Tongue (tissue), 2 donors: Measurements from ENCODE around the gene PTPN13. TPM values are rescaled to one million over a fixed set of nuclear protein-coding genes. Genes with fewer than 3 reads are reported as not detected.
"Not testable (repeated sequence)": the region's sequence is repeated elsewhere in the genome, so short reads cannot be mapped to it uniquely, and the experiment has no call there.

ENCODE experiments used
- DNase-seq: peaks from one replicate; pipeline ENCODE4 v3.0.0-alpha.2; 2015
- total RNA-seq: library from RNA; depleted of rRNA; stranded (reverse); fragments of >200 nt; gene quantifications from one replicate; pipeline ENCODE4 v1.2.3, GENCODE V29; 2014

Gene PTPN13
- total RNA-seq, 1 donor from 2014 or later: 32.8 TPM

DNA sequence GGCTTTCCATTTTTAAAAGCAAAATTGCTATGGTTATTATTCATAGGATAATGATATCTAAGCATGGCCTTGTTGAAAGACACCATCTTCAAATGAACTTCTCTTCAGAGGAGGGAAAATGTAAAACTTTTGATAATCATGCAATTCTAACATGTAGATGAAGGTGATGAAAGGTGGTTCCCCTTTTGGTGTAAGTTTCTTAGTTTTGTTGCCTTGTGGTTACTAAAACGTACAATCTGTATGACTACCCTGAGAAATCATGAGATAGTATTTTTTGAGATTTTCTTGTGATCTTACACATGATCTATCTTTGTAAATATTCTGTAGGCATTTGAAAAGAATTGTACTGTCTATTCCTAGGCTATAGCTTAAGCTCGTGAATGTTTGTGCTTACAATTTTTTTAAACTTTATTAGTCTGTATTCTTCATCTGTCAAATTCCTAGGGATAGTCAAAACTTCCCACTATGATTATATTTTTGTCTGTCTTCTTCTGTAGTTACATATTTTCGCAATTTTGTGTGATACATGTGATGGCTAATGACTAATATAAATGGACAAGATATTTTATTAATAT lies 47.5 kb downstream of the PTPN13 start:
- DNase-seq: no peak

DNA sequence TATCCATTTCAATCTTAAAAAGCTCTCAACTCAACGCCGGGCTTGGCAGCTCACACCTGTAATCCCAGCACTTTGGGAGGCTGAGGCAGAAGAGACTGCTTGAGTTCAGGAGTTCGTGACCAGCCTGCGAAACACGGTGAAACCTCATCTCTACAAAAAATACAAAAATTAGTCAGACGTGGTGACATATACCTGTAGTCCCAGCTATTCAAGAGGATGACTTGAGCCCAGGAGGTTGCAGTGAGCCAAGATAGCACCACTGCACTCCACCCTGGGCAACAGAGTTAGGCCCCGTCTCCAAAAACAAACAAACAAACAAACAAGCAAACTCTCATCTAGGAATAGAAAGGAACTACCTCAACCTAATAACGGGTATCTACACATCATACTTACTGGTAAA lies 50.8 kb downstream of the PTPN13 start:
- DNase-seq: no peak

DNA sequence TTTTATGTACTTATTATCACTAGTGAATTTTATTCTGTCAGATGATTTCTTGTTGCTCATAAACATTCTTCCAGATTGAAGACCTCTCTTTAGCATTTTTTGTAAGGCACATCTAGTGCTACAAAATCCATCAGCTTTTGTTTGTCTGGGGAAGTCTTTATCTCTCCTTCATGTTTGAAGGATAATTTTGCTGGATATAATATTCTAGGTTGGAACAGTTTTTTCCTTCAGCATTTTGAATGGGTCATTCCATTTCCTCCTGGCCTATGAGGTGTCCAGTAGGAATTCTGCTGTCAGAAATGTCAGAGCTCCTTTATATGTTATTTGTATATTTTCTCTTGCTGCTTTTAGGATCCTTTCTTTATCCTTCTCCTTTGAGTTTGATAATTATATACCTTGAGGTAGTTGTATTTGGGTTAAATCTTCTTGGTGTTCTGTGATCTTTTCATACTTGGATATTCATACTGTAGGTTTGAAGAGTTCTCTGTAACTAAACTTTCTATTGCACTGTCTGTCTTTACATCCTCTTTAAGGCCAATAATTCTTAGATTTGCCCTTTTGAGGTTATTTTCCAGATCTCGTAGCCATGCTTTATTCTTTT lies 58.3 kb downstream of the PTPN13 start:
- no peak for DNase-seq

DNA sequence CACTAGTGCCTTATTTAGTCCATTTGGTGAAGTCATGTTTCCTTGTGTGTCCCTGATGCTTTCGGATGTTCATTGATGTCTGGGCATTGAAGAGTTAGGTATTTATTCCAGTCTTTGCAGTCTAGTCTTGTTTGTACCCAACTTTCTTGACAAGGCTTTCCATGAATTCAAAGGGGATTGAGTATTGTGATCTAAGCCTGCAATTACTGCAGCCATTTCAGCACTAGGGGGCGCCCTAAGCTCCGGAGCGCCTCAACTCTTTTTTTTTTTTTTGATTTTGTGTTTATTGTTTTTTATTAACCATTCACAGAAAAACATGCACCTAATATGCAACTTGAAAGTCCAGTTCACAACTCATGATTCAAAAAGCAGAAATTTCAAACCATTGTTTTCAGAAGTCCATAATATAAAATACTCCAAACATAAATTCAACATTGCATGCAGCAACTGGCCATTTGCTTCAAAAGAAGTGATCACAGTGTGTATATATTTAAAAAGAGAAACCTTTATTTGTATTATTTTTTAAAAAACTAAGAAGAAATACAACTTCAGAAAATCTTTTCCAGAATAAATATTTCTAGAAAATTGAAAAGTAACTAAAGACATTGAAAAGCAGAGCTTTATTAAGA lies 59.2 kb downstream of the PTPN13 start:
- no peak for DNase-seq

DNA sequence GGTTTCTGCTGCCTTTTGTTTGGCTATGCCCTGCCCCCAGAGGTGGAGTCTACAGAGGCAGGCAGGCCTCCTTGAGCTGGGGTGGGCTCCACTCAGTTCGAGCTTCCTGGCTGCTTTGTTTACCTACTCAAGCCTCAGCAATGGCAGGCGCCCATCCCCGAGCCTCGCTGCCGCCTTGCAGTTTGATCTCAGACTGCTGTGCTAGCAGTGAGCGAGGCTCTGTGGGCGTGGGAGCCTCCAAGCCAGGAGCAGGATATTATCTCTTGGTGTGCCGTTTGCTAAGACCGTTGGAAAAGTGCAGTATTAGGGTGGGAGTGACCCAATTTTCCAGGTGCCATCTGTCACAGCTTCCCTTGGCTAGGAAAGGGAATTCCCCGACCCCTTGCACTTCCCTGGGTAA lies 62.7 kb downstream of the PTPN13 start:
- not testable (repeated sequence) for DNase-seq

DNA sequence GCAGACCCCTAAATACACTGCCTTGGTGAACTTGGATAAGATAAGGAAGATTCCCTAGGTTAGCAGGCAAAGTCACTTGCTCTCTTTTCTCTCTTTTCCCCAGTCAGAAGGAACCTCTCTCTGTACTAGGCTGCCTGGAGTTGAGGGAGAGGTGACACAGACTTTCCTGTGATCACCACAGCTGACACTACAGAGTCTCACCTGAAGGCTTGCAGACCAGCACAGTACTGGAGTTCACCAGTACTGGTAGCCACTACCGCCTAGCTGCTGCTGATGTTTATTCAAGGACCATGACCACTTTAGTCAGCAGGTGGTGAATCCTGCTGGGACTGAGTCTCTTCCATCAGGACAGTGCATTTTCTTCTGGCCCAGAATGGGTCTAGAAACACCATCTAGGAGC lies 63.3 kb downstream of the PTPN13 start:
- no peak for DNase-seq

DNA sequence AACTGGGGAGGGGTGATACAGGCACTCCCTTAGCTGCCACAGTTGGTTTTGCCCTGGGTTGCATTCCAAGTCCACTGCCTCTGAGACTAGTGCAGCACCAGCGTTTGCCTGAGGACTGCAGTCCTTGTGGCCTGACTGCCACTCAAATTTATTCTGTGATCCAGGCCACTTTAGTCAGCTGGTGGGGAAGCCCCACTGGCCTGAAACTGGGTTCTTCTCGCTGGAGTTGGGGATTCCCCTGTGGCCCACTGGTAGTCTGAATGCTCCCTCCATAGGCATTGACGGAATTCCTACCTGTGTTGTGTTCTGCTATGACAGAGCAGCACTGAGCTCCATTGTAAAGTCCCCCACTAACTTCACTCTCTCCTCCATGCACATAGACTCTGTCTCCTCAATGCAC lies 63.8 kb downstream of the PTPN13 start:
- DNase-seq: no peak

DNA sequence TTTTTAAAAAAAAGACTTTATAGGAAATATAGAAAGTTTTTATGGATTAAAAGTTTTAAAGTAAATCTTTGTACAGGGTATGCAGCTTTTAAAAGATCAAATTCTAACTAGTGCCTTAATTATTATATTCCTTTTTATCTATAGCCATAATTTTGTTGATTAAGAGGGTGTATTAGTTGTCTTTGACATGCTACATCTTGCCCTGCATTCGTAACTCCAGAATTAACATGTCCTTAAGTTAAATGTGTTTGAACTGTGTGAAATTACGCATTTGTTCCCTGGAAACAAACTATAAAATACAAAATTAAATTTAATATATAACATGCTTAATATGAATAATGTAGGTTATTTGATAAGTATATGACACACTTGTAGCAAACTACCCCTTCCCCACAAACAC lies 66.3 kb downstream of the PTPN13 start:
- DNase-seq: peak; percentile 7

DNA sequence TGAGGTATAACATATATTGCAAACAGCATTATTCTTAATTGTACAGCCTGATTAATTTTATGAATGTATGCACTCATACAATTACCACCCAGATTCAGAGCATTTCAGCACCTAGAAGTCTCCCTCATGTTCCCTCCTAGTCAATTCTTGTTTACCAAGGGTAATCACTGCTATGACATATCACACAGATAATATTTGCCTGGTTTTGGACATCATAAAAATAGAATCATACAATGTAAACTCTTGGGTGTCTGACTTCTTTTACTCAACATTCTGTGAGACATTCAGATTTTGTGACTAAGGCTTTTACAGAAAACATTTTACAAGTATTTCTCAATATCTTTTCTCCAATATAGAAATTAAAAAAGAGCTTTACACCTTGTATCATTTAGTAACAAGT lies 66.9 kb downstream of the PTPN13 start:
- no peak for DNase-seq

DNA sequence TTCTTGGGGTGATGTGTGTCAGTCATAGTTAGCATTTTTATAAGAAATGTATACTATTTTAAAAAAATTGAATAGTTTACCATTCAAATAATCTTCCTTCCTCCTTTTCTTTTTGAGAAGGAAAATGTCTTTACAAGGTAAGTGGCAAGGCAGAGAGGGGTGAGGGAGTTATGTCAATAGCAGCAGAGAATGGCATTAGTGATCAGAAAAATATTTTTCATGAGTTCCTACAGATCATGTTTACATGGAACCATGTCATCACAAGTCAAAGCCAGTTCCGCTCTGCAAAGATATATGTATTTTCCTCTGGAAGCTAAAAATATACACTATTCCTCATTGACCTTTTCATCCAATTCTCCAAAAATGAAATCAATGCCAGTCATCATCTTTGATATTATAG lies 67.3 kb downstream of the PTPN13 start:
- DNase-seq: no peak

DNA sequence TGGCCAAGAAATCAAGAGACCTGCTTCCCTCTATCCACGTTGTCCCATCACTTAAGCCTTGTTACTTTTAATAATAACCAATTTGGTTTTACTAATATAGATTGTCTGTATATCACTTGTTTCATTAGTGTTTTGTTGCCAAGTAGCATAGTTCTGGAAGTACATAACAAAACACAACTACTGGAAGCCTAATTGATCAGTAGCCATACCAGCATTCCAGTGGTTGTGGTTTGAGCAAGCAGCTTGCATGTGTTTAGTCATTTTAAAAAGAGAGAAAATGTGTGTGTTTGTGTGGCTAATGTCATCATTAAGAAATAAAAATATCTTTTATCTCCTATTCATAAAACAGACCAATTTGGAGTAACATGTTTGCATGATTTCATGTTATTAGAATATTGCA lies 70.8 kb downstream of the PTPN13 start:
- DNase-seq: no peak

DNA sequence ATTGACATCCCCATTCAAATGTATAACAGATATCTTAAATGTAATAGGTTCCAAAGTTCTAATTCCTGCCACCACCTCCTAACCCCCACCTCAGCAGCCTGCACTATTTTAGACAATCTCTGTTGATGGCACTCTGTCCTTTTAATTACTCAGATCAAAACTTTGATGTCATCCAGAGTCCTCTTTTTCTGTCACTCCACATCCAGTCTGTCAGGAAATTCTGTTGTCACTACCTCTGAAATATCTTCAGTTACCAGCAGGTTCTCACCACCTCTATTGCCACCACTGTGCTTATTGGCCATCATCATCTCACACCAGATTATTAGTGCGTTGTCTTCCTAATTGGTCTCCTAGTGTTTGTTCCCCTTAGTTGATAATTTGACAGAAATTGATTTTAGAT lies 76.2 kb downstream of the PTPN13 start:
- DNase-seq: no peak

DNA sequence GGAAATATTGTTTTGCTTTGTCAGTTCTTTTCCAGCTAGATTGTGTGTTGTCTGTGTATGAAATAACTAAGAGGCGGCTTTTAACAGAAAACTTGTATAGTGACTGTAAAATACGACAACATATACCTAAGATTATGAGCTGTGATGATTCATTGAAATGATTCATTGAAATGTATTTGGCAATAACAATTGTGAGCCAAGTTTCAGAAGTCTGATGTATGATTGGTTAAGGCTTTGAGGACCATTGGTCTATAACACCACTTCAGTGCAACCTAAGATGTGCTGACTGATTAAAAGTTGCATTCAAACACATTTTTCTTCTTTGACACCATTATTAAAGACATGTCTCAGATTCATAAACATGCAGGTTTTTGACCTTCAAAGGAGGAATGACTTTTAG lies 76.6 kb downstream of the PTPN13 start:
- DNase-seq: no peak

DNA sequence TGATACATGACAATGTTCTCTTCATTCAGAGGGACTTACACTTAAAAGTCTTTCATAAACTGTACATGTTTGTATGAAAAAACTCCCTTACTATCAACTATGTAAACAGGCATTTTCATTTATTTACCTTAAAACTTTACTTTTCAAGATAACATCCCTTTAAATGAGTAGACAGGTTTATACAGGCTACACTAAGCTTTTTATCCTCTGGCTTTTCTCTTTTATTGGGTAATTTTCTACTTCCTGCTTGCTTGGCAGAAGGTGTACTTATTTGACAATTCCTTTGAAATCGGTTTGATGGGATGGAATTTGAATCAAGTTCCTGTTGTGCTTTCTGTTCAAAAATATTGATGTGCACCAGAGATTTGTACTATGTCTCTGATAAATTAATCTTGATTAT lies 81.4 kb downstream of the PTPN13 start:
- DNase-seq: peak; percentile 38

DNA sequence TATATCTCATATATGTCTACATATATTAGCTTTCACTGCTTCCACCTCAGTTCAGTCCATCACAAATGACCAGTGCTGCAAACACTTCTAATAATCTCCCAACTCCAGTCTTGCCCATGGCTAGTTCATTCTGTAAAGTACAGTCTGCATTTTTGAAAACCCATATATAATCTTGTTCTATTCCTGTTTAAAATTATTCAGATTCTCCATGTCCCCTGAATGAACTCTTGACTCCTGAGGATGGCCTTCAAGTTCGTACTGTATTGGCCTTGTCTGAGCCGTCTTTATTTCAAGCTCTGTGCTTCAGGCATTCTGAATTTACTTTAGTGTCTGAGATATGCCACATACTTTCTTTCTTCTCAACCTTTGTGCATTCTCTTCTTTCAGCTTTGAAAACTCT lies 84.7 kb downstream of the PTPN13 start:
- no peak for DNase-seq

DNA sequence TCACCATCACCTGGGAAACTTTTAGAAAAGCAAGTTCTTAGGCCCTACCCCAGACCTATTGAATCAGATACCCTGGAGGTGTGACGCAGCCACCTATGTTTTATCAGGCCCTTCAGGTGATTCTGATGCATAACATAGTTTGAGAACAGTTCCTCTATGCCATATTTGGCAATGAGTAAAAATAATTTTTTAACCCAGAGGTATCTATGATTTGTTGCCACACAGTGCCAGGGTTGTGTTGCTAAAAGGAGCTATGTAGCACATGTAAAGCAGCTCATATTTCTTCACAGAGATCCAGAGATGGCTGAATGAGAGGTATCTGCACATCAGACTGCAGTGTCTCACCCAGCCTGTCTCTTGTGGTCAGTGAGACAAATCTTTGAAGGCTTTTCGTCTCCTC lies 85.3 kb downstream of the PTPN13 start:
- no peak for DNase-seq

DNA sequence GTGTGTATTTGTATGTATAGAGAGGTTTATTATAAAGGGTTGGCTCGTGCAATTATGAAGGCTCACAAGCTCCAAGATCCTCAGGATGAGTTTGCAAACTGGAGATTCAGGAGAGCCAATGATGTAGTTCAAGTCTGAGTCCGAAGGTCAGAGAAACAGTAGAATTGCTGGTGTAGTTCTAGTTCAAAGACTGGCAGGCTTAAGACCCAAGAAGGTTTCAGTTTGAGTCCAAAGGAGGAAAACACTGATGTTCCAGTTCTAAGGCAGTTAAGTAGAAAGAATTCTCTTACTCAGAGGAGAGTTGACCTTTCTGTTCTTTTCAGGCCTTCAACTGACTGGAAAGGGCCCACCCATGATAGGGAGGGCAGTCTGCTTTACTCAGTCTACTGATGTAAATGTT lies 89.1 kb downstream of the PTPN13 start:
- no peak for DNase-seq

DNA sequence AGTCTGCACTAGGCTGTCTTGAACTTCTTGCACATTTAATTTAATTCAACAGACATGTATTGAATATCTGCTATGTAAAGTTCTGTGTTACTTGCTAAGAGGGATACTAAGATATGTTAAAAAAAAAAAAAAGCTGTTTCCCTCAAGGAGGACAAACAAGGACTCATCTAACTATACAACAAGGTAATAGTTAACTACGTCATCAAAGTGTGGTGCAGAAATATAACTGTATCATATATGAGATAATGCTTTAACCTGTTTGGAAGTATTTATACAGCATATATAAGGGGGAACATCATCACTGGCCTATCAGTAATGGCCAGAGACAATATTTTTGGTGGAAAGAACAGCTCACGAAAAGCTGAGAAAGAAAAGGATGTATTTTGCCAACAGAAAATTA lies 89.9 kb downstream of the PTPN13 start:
- no peak for DNase-seq

DNA sequence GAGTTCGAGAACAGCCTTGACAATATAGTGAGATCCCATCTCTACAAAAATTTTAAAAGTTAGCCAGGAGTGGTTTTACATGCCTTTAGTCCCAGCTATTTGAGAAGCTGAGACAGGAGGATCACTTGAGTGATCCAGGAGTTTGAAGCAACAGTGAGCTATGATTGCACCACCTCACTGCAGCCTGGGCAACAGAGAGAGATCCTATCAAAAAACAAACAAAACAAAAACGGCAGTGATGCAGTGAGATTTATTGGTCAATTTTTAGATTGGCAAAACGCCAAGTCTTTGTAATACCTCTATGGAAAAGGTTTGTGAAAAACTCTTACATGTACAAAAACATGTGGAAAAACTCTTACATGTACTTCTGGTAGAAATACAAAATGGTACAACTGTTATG lies 91.3 kb downstream of the PTPN13 start:
- peak; percentile 14 for DNase-seq

DNA sequence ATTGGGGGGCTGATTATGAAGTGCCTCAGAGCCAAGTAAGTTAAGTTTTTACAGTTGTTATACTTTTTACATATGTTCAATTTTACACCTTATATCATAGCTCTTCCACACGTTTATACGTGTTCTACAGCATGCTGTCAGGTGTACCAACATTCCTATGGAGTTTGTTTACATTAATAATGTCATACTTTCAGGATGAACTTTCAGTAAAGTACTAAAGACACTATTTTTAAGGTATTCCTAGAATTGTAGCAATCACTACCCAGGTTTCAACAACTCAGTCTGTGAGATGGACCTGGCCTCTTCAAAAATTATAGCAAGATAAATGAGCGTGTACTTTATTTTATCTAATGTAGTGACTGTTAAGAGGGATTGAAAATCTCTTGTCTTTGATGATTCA lies 92.6 kb downstream of the PTPN13 start:
- no peak for DNase-seq

DNA sequence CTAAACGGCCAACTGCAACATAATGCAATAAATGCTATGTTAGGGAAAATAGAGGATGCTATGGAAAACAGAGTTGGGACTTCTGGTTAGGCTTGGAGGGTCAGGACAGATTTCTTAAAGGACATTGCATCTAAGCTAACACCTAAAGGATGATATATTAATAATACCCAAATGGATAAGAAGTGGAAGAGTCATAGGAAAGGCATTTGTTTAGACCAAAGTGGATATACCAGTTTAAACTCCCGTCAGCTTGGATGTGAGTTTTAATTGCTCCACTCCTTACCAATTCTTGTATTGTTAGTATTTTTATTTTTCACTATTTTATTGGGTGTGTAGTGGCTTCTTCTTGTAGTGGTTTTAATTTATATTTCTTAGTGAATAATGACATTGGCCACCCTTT lies 93.9 kb downstream of the PTPN13 start:
- DNase-seq: no peak

DNA sequence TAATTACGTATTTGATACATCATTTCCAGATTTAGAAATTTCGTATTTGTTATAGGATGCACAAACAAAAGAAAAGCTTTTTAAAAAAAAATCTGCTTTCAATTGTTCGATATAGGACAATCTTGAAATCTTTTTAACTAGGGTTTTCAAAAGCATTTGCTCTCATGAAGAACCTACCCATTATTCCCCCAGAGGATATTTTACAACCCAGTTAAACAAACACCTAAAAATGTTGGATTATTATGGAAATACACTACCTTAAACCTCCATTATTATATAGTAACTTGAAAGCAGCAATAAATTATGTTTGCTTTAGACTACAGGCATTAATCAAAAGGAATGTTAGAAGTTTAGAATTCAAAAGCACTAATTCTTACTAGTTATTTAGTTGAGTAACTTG lies 110.5 kb downstream of the PTPN13 start:
- no peak for DNase-seq

DNA sequence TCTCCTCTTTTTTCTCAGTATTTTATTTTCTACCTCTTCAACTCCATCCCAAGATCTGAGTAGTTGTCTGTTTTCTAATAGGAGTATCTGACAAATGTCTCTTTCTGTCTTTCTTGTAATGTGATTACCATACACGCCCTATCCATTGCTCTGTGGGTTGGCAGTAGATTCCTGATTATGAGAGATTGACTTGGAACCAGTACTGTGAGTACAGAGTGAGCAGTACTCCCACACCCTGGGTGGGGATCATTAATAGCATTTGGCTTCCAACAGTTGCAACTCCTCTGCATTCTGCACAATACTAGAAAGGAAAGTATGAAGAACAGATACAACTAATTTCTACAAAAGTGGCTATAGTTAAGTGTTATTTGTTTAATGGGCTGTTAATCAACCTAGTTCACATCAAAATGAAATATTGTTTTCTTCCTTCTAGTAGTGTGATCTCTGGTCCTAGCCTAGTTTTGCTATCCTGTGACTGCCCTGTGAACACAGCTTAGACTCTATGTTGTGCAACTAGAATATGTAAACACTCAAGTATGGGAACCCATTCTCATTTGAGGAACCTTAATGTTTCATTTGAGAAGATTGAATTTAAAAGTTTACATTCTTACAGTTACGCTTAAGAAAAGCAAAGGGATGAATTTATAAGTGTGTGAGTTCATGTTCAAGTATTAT lies 112.9 kb downstream of the PTPN13 start:
- DNase-seq: no peak

DNA sequence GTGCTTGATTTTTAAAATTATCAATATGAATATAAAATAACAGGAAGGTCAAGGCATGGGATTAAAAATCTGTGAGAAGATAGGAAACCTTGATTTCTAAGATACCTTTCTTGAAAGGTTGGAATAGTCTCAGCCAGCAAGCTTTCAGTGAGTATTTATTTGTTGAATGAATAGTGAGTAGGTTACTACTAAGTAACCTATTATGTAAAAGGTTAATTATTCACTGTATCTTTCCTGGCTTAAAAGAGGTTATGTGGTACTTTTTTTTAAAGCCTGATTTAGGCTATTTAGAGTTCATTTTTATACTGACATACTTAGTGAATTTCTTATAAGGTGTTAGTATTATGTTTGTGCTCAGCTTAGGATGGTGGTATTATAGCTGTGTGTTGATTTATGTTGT lies 123.5 kb downstream of the PTPN13 start:
- no peak for DNase-seq
